Neuronal stem cell (in vitro differentiated cells): ENCODE results near the gene CYP4F22.
"Not testable (repeated sequence)": the region's sequence is repeated elsewhere in the genome, so short reads cannot be mapped to it uniquely, and the experiment has no call there.

Experiments
- DNase-seq: peaks from one replicate; pipeline ENCODE4 v3.0.0-alpha.2; 2013; ENCODE audit warnings: low spot score
- H2AFZ ChIP-seq: one replicate; pipeline ENCODE4 v1.6.1; 2013; ENCODE audit warnings: mild to moderate bottlenecking, low read length, inconsistent platforms
- H2AK5ac ChIP-seq: 2 replicates; pipeline ENCODE4 v1.6.1; 2013; ENCODE audit warnings: low read depth, mild to moderate bottlenecking, inconsistent platforms, low read length, moderate library complexity, mixed read lengths
- H2BK120ac ChIP-seq: 2 replicates; pipeline ENCODE4 v1.6.1; 2013; ENCODE audit warnings: low read depth, mild to moderate bottlenecking, inconsistent platforms, low read length, moderate library complexity, mixed read lengths
- H2BK12ac ChIP-seq: one replicate; pipeline ENCODE4 v1.6.1; 2013; ENCODE audit warnings: low read length, inconsistent platforms
- H2BK15ac ChIP-seq: 2 replicates; pipeline ENCODE4 v1.6.1; 2013; ENCODE audit warnings: mild to moderate bottlenecking, low read length, inconsistent platforms, mixed read lengths
- H2BK5ac ChIP-seq: one replicate; pipeline ENCODE4 v1.6.1; 2013; ENCODE audit warnings: inconsistent platforms, mild to moderate bottlenecking, low read length, moderate library complexity
- H3K14ac ChIP-seq: one replicate; pipeline ENCODE4 v1.6.1; 2013; ENCODE audit warnings: low read length, inconsistent platforms
- H3K18ac ChIP-seq: 2 replicates; pipeline ENCODE4 v1.6.1; 2013; ENCODE audit warnings: low read length, inconsistent platforms
- H3K23ac ChIP-seq: 2 replicates; pipeline ENCODE4 v1.6.1; 2013; ENCODE audit warnings: low read depth, mild to moderate bottlenecking, mixed read lengths, low read length, inconsistent platforms; ENCODE audit not compliant: poor library complexity
- H3K27ac ChIP-seq: replicated peaks from 3 replicates; pipeline ENCODE4 v1.5.1; 2013; ENCODE audit warnings: low read length, inconsistent platforms
- H3K27me3 ChIP-seq, 3 experiments: 2 replicates each; pipeline ENCODE4 v1.6.1; 2013; ENCODE audit warnings: low read length in 3 of 3, mild to moderate bottlenecking in 2 of 3, inconsistent platforms in 1 of 3, low read depth in 1 of 3, mixed read lengths in 1 of 3, moderate library complexity in 1 of 3; ENCODE audit not compliant: control insufficient read depth in 3 of 3, insufficient read depth in 3 of 3
- H3K36me3 ChIP-seq, 2 donors: replicated peaks in 1 of 2; 2 replicates each; pipeline ENCODE4 v1.6.1; 2013; ENCODE audit warnings: low read length in 2 of 2; ENCODE audit not compliant: control insufficient read depth in 2 of 2, insufficient read depth in 2 of 2
- H3K4ac ChIP-seq: 2 replicates; pipeline ENCODE4 v1.6.1; 2013; ENCODE audit warnings: inconsistent platforms, mild to moderate bottlenecking, low read length, moderate library complexity
- H3K4me1 ChIP-seq, 2 donors: 1 replicate in 1 of 2; 2 replicates in 1 of 2; pipeline ENCODE4 v1.6.1; 2013; ENCODE audit warnings: low read length in 2 of 2, low read depth in 1 of 2; ENCODE audit not compliant: control insufficient read depth in 2 of 2, insufficient read depth in 1 of 2
- H3K4me2 ChIP-seq: one replicate; pipeline ENCODE4 v1.6.1; 2013; ENCODE audit warnings: mild to moderate bottlenecking, low read length, inconsistent platforms; ENCODE audit not compliant: insufficient read depth, poor library complexity, severe bottlenecking
- H3K4me3 ChIP-seq, 2 donors: 2 replicates each; pipeline ENCODE4 v1.5.1; 2013; ENCODE audit warnings: low read length in 2 of 2, mild to moderate bottlenecking in 2 of 2, inconsistent platforms in 1 of 2, moderate library complexity in 1 of 2
- H3K79me1 ChIP-seq: one replicate; pipeline ENCODE4 v1.6.1; 2013; ENCODE audit warnings: low read depth, mild to moderate bottlenecking, inconsistent platforms, low read length, moderate library complexity
- H3K9ac ChIP-seq: one replicate; pipeline ENCODE4 v1.6.1; 2013; ENCODE audit warnings: mild to moderate bottlenecking, low read depth, low read length, inconsistent platforms; ENCODE audit not compliant: poor library complexity
- H3K9me3 ChIP-seq, 2 donors: replicated peaks in 1 of 2; 2 replicates each; pipeline versions ENCODE3 to v1.6.1; 2013; ENCODE audit warnings: low read length in 2 of 2, mild to moderate bottlenecking in 2 of 2, inconsistent platforms in 1 of 2, low read depth in 1 of 2, mixed read lengths in 1 of 2, moderate library complexity in 1 of 2; ENCODE audit not compliant: control insufficient read depth in 2 of 2, insufficient read depth in 1 of 2
- H4K8ac ChIP-seq: one replicate; pipeline ENCODE4 v1.6.1; 2013; ENCODE audit warnings: low read depth, mild to moderate bottlenecking, inconsistent platforms, low read length, moderate library complexity
- H4K91ac ChIP-seq: one replicate; pipeline ENCODE4 v1.6.1; 2013; ENCODE audit warnings: low read length, low read depth, mild to moderate bottlenecking, inconsistent platforms; ENCODE audit not compliant: poor library complexity
- WGBS, 2 donors: extraction: QIAGEN DNeasy Blood & Tissue Kit; methylation state at CpG; one replicate each; pipeline ENCODE4 v1.1.7; 2013; ENCODE audit warnings: missing lambda C conversion rate in 2 of 2, mixed read lengths in 1 of 2; ENCODE audit not compliant: insufficient read length in 2 of 2, insufficient replicate concordance in 1 of 2; ENCODE audit errors: extremely low coverage in 2 of 2; 5-methylcytosine and 5-hydroxymethylcytosine counted together

The CYP4F22 gene

GRCh38 chr19:15515227-15515625 is 6.9 kb downstream of the CYP4F22 start:
- not testable (repeated sequence) for H2BK12ac ChIP-seq, DNase-seq, H3K27ac ChIP-seq, H2AK5ac ChIP-seq, H3K23ac ChIP-seq, H3K14ac ChIP-seq, H3K36me3 ChIP-seq, H3K9ac ChIP-seq, H4K8ac ChIP-seq, H2BK15ac ChIP-seq, H3K4me2 ChIP-seq, H2BK120ac ChIP-seq, H3K4me1 ChIP-seq, H3K4ac ChIP-seq, H3K4me3 ChIP-seq, H4K91ac ChIP-seq, H3K79me1 ChIP-seq, H2BK5ac ChIP-seq, H3K18ac ChIP-seq, H3K27me3 ChIP-seq, H2AFZ ChIP-seq
- WGBS, 2 donors = no CpG with 5 or more reads among the region's 9 CpGs
- H3K9me3 ChIP-seq = peaks cover 0 to 18% of the 10 kb centered on the region in 2 donors

- Histone ChIP-seq H3K4me2 (no peak overlapping the region), H3K79me1 (no peaks in the 10 kb centered on the region), H3K36me3 (no peaks in the 10 kb centered on the region), H3K14ac (no peak overlapping the region), H2AK5ac (no peak overlapping the region), H3K9me3 (peaks cover 0 to 18% of the 10 kb centered on the region in 2 donors), H3K27me3 (no peaks in the 10 kb centered on the region), H3K23ac (no peak overlapping the region), H3K4ac (no peak overlapping the region), H2BK5ac (no peak overlapping the region), H3K18ac (no peak overlapping the region), H3K4me1 (no peaks in the 10 kb centered on the region), H2BK12ac (no peak overlapping the region), H3K4me3 (no peak overlapping the region), H2AFZ (no peak overlapping the region), H2BK15ac (no peak overlapping the region), H2BK120ac (no peak overlapping the region), H4K8ac (no peak overlapping the region), H3K9ac (no peak overlapping the region), H3K27ac (no peak overlapping the region), H4K91ac (no peak overlapping the region)
- WGBS, 2 donors = no CpG with 5 or more reads among the region's 3 CpGs
- DNase-seq = no peak
Observed at GRCh38 chr19:15516363-15516762, 8.0 kb downstream of the CYP4F22 start.

GRCh38 chr19:15517778-15518177 is 9.5 kb downstream of the CYP4F22 start:
- no peak overlapping the region for H3K9ac ChIP-seq
- H2BK120ac ChIP-seq = no peak overlapping the region
- H4K91ac ChIP-seq = no peak overlapping the region
- no peaks in the 10 kb centered on the region for H3K4me1 ChIP-seq
- no peak overlapping the region for H2AK5ac ChIP-seq
- H3K27ac ChIP-seq = no peak overlapping the region
- no peaks in the 10 kb centered on the region for H3K79me1 ChIP-seq
- peak overlapping the region in 1 of 2 donors; percentile 6 for H3K4me3 ChIP-seq
- no peak overlapping the region for H3K14ac ChIP-seq
- no peak overlapping the region for H2BK12ac ChIP-seq
- H2BK15ac ChIP-seq = no peak overlapping the region
- no CpG with 5 or more reads among the region's 1 CpG for WGBS, 2 donors
- H2BK5ac ChIP-seq = no peak overlapping the region
- no peaks in the 10 kb centered on the region for H3K36me3 ChIP-seq
- H3K4ac ChIP-seq = no peak overlapping the region
- no peak overlapping the region for H3K23ac ChIP-seq
- H3K18ac ChIP-seq = no peak overlapping the region
- DNase-seq = no peak
- no peak overlapping the region for H2AFZ ChIP-seq
- H4K8ac ChIP-seq = no peak overlapping the region
- no peaks in the 10 kb centered on the region for H3K27me3 ChIP-seq
- H3K4me2 ChIP-seq = no peak overlapping the region
- peaks cover 0 to 18% of the 10 kb centered on the region in 2 donors for H3K9me3 ChIP-seq

- Histone ChIP-seq H3K27me3 (no peaks in the 10 kb centered on the region), H3K4ac (no peak overlapping the region), H2BK15ac (no peak overlapping the region), H3K23ac (no peak overlapping the region), H3K27ac (no peak overlapping the region), H3K79me1 (no peaks in the 10 kb centered on the region), H3K4me3 (peak overlapping the region in 1 of 2 donors; percentile 42), H3K14ac (no peak overlapping the region), H4K91ac (no peak overlapping the region), H2AFZ (no peak overlapping the region), H3K9me3 (peaks cover 0 to 18% of the 10 kb centered on the region in 2 donors), H4K8ac (no peak overlapping the region), H2AK5ac (no peak overlapping the region), H3K36me3 (no peaks in the 10 kb centered on the region), H3K4me1 (no peaks in the 10 kb centered on the region), H2BK120ac (no peak overlapping the region), H3K18ac (no peak overlapping the region), H3K4me2 (no peak overlapping the region), H3K9ac (no peak overlapping the region), H2BK5ac (no peak overlapping the region), H2BK12ac (no peak overlapping the region)
- DNase-seq = no peak
- WGBS, 2 donors = no CpG with 5 or more reads among the region's 6 CpGs
Observed at GRCh38 chr19:15519433-15519976, 11.2 kb downstream of the CYP4F22 start.
